ENCODE results near the gene XRCC6.
"Not testable (repeated sequence)": the region's sequence is repeated elsewhere in the genome, so short reads cannot be mapped to it uniquely, and the experiment has no call there.

- not testable (repeated sequence) for TF ChIP-seq CTCF, EZH2phosphoT487, EZH2 (IDR thresholded peaks at IDR 0.05)
These were observed 48.8 kb upstream of the XRCC6 start for GRCh38 chr22:41572305-41572704.
